HG03565 (cell line): ENCODE data around the gene THUMPD1.
"Not testable (repeated sequence)": the region's sequence is repeated elsewhere in the genome, so short reads cannot be mapped to it uniquely, and the experiment has no call there.

ENCODE experiments used
- ATAC-seq: cut with Tn5 transposase; IDR thresholded peaks from one replicate; pipeline ENCODE4 v1.9.1; 2021; ENCODE audit warnings: mild to moderate bottlenecking, moderate library complexity; ENCODE audit not compliant: unreplicated experiment

The THUMPD1 gene

GRCh38 chr16:20750558-20750957 lies 8.9 kb upstream of the THUMPD1 start:
- no peak for ATAC-seq

- no peak for ATAC-seq
Observed at GRCh38 chr16:20749474-20749873, 7.9 kb upstream of the THUMPD1 start.

- no peak for ATAC-seq
Observed at GRCh38 chr16:20747030-20747816, 5.6 kb upstream of the THUMPD1 start.

GRCh38 chr16:20746461-20746860 lies 4.8 kb upstream of the THUMPD1 start:
- ATAC-seq, result no peak

GRCh38 chr16:20744922-20745440 lies 3.4 kb upstream of the THUMPD1 start:
- no peak for ATAC-seq

GRCh38 chr16:20743591-20743990 lies 2.0 kb upstream of the THUMPD1 start:
- no peak for ATAC-seq

GRCh38 chr16:20740901-20741521 lies 607 bp downstream of the THUMPD1 start:
- peak; percentile 62 for ATAC-seq

GRCh38 chr16:20740007-20740883 lies 1.4 kb downstream of the THUMPD1 start:
- no peak for ATAC-seq

GRCh38 chr16:20735490-20735889 lies 6.1 kb downstream of the THUMPD1 start:
- no peak for ATAC-seq

GRCh38 chr16:20734782-20735181 lies 6.8 kb downstream of the THUMPD1 start:
- ATAC-seq, result no peak

GRCh38 chr16:20734056-20734455 lies 7.6 kb downstream of the THUMPD1 start:
- ATAC-seq, result no peak

- no peak for ATAC-seq
Observed at GRCh38 chr16:20729141-20729540, 12.5 kb downstream of the THUMPD1 start.

- ATAC-seq, result no peak
Observed at GRCh38 chr16:20727181-20727580, 14.4 kb downstream of the THUMPD1 start.

- ATAC-seq, result no peak
Observed at GRCh38 chr16:20726661-20727060, 15.0 kb downstream of the THUMPD1 start.

- no peak for ATAC-seq
Observed at GRCh38 chr16:20720251-20720650, 21.4 kb downstream of the THUMPD1 start.

GRCh38 chr16:20717718-20718117 lies 23.9 kb downstream of the THUMPD1 start:
- ATAC-seq, result not testable (repeated sequence)

GRCh38 chr16:20711277-20711911 lies 30.2 kb downstream of the THUMPD1 start:
- ATAC-seq, result no peak

GRCh38 chr16:20708129-20708528 lies 33.5 kb downstream of the THUMPD1 start:
- ATAC-seq, result not testable (repeated sequence)

GRCh38 chr16:20707461-20707860 lies 34.2 kb downstream of the THUMPD1 start:
- no peak for ATAC-seq

- ATAC-seq, result not testable (repeated sequence)
Observed at GRCh38 chr16:20705972-20706371, 35.6 kb downstream of the THUMPD1 start.

GRCh38 chr16:20704281-20704680 lies 37.3 kb downstream of the THUMPD1 start:
- ATAC-seq, result no peak
